ENCODE results near the gene SERTAD3.

- TF ChIP-seq CTCF (IDR thresholded peaks at IDR 0.05; ENCODE audit: borderline replicate concordance, extremely low read depth, low read length, poor library complexity, severe bottlenecking) (no peak), EZH2 (IDR thresholded peaks at IDR 0.05; ENCODE audit: borderline replicate concordance, low read depth, low read length, severe bottlenecking) (no peak)
These were observed 7.9 kb upstream of the SERTAD3 start for GRCh38 chr19:40452016-40452415.
